ENCODE measurements around the gene SLC36A1. TPM values are rescaled to one million over a fixed set of nuclear protein-coding genes. Genes with fewer than 3 reads are reported as not detected.

The SLC36A1 gene
- total RNA-seq, 1 donor: 10.4 TPM

DNA sequence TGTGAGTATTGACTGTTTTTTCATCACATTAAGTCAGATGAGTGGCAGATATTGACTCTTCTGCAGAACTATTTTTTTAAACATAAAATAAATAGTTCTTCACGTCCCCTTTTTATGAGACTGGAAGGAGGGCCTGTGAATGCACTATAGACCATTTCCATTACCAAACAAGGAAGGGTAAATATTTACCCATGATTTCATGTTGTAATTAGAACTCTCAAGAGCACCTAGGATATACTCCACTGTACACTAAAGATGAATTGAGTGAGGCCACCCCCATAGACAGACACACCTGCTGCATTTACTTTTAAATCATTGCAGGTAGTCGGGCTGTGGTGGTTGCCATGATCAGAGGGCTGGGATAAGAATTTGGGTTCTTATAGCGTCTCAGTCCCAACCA, 22.6 kb downstream of the SLC36A1 start:
- no peak overlapping the region for H3K4me3 ChIP-seq (ENCODE audit: low read depth, low read length)
- TF ChIP-seq, protein P1, sequence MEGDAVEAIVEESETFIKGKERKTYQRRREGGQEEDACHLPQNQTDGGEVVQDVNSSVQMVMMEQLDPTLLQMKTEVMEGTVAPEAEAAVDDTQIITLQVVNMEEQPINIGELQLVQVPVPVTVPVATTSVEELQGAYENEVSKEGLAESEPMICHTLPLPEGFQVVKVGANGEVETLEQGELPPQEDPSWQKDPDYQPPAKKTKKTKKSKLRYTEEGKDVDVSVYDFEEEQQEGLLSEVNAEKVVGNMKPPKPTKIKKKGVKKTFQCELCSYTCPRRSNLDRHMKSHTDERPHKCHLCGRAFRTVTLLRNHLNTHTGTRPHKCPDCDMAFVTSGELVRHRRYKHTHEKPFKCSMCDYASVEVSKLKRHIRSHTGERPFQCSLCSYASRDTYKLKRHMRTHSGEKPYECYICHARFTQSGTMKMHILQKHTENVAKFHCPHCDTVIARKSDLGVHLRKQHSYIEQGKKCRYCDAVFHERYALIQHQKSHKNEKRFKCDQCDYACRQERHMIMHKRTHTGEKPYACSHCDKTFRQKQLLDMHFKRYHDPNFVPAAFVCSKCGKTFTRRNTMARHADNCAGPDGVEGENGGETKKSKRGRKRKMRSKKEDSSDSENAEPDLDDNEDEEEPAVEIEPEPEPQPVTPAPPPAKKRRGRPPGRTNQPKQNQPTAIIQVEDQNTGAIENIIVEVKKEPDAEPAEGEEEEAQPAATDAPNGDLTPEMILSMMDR (IDR thresholded peaks at IDR 0.05; ENCODE audit: insufficient read depth, low read depth, low read length): no peak
- DNase-seq (ENCODE audit: low read depth): no peak

DNA sequence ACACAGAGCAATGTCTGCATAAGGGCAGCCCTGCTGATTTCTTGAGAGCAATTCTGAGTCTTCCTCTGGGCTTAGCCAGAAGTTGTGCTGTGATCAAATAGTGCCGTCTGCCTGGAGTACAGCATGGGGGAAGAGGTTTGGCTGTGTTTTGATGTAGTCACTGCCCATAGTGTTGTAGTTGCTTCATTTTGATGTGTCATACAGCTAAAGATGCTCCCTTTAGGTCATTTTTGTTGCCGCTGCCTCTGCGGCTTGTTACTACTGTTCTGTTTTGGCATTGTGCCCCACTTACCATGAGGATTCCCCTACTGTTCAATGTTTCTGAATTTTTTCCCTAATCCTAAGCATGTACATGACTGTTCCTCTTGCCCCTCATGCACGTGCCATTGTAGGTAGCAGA, 23.0 kb downstream of the SLC36A1 start:
- H3K4me3 ChIP-seq (ENCODE audit: low read depth, low read length): no peak overlapping the region
- TF ChIP-seq, protein P1 (IDR thresholded peaks at IDR 0.05; ENCODE audit: insufficient read depth, low read depth, low read length): no peak
- DNase-seq (ENCODE audit: low read depth): peak; percentile 23

DNA sequence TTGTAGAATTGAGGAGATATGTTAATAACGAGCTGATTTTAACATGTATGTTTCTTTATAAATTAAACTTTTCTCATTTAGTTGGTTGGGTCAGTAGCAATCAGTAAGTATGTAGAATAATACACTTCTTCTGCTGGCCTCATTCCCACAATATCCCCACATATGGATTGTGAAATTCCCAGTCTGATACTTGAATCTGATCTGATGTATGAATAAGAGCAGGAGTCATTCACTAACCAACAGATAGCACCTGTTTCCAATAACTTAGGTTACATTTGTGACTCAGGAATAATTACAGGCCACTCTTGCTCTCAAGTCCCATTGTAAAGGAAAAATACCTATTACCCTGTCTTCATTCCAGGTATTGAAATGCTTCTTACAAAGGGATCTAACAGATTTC, 23.9 kb downstream of the SLC36A1 start:
- TF ChIP-seq, protein P1 (IDR thresholded peaks at IDR 0.05; ENCODE audit: insufficient read depth, low read depth, low read length): no peak
- DNase-seq (ENCODE audit: low read depth): no peak
- H3K4me3 ChIP-seq (ENCODE audit: low read depth, low read length): no peak overlapping the region

DNA sequence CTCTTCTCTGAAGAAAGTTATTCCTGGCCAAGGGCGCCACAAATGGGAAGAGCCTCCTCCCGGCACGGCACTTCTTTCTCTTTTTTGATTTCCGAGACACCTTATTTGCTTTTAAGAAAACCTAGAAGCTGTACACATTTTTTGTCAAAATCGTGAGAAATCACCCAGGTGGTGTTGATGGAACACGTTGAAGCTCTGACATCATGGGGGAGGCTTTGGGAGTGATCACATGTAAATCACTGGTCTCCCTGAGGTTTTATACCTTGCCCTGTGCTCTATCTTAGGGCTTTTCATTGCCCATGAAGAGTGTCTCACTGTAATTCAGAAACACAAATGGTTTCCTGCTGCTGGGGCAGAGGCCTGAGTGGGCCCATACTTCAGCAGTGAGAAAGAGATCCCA, 27.4 kb downstream of the SLC36A1 start:
- no peak for DNase-seq (ENCODE audit: low read depth)
- TF ChIP-seq, protein P1 (IDR thresholded peaks at IDR 0.05; ENCODE audit: insufficient read depth, low read depth, low read length): no peak

DNA sequence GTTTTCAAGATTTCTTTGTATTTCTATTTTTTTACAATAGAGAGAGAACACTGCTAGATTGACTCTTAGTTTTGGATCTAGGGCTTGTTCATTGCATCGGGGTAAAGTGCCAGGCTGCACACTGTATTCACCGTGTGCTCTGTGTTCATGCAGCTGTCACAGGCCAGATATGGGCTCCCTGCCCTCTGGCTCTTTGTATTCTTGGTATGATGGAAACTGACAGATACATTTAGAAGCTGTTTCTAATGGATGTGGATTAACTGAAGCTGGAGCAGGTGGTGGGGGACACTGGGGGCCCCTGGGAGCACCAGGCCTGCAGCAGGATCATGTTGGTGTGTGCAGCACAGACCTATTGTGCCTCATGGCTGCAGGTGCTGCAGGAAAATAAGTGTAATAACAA, 28.0 kb downstream of the SLC36A1 start:
- TF ChIP-seq, protein P1 (IDR thresholded peaks at IDR 0.05; ENCODE audit: insufficient read depth, low read depth, low read length): no peak
- DNase-seq (ENCODE audit: low read depth): no peak

More for the DNA sequence above, 27.4 kb downstream of the SLC36A1 start:
- H3K4me3 ChIP-seq (ENCODE audit: low read depth, low read length): no peak overlapping the region

DNA sequence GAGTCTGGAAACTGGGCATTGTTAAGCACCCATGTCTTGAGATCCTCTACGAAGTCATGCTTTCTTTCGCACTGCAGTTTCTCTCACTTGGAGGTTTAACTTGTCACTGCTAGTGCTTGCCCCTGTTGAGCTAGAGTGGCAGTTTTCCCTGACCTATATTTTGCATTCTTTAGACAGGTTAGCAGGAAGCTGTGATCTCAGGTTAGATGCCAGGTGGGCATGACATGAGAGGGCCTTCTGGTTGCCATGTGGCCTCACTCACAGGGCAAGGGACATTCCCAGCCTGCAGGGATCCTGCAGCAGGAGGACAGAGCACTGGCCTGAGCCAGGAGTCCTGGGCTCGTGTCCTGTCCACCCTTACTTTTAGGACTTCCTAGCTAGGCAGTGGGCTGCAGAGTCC, 28.6 kb downstream of the SLC36A1 start:
- TF ChIP-seq, protein P1 (IDR thresholded peaks at IDR 0.05; ENCODE audit: insufficient read depth, low read depth, low read length): no peak
- no peak for DNase-seq (ENCODE audit: low read depth)
- no peak overlapping the region for H3K4me3 ChIP-seq (ENCODE audit: low read depth, low read length)

More for the DNA sequence above, 28.0 kb downstream of the SLC36A1 start:
- H3K4me3 ChIP-seq (ENCODE audit: low read depth, low read length): no peak overlapping the region

DNA sequence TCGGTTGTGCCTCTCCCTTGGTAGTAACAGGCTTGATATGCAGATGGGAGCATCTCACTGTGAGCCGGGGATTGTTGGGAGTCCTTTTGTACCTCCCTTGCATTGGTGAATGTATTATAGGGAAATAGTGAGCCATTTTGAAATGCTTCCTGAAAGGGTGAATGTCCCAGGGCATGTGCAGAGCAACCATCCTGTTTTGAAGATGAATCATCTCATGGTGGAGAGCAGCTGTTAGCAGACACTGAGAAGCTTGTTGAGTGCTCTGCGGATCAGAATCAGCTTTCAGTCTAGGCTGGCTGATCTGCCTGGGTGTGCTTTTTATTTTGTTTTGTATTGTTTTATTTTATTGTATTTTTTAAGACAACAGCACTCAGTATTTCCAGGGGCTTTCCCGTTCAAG, 29.7 kb downstream of the SLC36A1 start:
- peak; percentile 18 for DNase-seq (ENCODE audit: low read depth)
- no peak overlapping the region for H3K4me3 ChIP-seq (ENCODE audit: low read depth, low read length)
- TF ChIP-seq, protein P1 (IDR thresholded peaks at IDR 0.05; ENCODE audit: insufficient read depth, low read depth, low read length): no peak
